K562 (cell line): ENCODE data around the gene MED15. TPM values are rescaled to one million over a fixed set of nuclear protein-coding genes. Genes with fewer than 3 reads are reported as not detected.

Experiments used
- GATA2 ChIP-seq: sonication (generic); formaldehyde crosslinking; IDR thresholded peaks from 2 replicates; pipeline ENCODE4 v1.4.0; 2020; ENCODE audit warnings: mild to moderate bottlenecking, missing genetic modification reagents
- polyA plus RNA-seq, 8 experiments: library from polyadenylated mRNA; depleted of rRNA in 4 of 8; stranded (reverse) in 5 of 8; unstranded in 3 of 8; fragments of >200 nt; fragmentation: Nextera tagmentation in 2 of 8; fragmentation: Illumina TruSeq in 1 of 8; extraction: Ambion mirVana in 2 of 8; extraction: Trizol in 1 of 8; gene quantifications; 2 replicates each; pipeline versions ENCODE4 v1.2.1 to v1.2.3, GENCODE V29; 2011 to 2014; ENCODE audit warnings: inconsistent platforms in 1 of 8, missing spikeins in 1 of 8
- total RNA-seq, 7 experiments: library from RNA; depleted of rRNA in 6 of 7; stranded (reverse); fragments of >200 nt in 6 of 7; fragmentation: Illumina TruSeq in 2 of 7; extraction: Trizol in 2 of 7; gene quantifications; 2 replicates each; pipeline versions ENCODE4 v1.2.1 to v1.2.3, GENCODE V29; 2011 to 2021; ENCODE audit warnings: low replicate concordance in 1 of 7
- TF ChIP-seq, protein P1 (sequence below), 2 experiments: fragments of 150-350 bp in 1 of 2; IDR thresholded peaks; 2 replicates each; pipeline ENCODE4 v1.6.1; 2012 to 2016; ENCODE audit warnings: low read depth in 2 of 2, low read length in 2 of 2, mild to moderate bottlenecking in 1 of 2, moderate library complexity in 1 of 2
- TF ChIP-seq, protein P2 (sequence below), 2 experiments: IDR thresholded peaks; 2 replicates each; pipeline ENCODE4 v1.6.1; 2012; ENCODE audit warnings: improper control_type of control experiment in 2 of 2, low read depth in 2 of 2, low read length in 2 of 2, borderline replicate concordance in 1 of 2

The MED15 gene
- total and polyA plus RNA-seq, 9 of the 15 experiments (the other 6 are each of a cell fraction or from before 2014, with no cell fraction given): 4.0 to 271 (median 60.1) TPM

DNA sequence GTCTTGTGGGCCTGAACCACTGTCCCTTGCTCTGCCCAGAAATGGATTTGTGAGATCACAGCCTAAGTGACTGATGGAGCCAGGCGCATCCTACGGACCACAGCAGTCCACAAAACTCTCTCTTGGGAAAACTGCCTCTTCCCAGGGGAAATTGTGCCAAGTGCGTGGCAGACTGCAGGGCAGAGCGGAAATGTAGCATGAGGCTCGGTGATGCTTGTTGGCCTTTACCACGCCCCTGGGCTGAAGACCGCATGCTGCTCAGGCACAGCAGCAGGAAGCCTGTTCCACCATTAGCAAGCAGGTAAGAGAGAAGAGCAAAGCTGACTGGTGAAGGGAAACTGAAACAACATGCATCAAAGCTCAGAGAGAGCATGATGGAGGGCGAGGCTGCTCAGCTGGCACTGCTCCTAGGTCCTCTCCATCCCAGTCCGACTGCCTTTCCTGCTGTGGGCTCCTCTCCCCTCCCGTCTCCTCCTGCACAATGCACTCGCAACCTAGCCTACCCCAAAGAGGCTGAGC lies 43.3 kb upstream of the MED15 start (continued):
- TF ChIP-seq, protein P1, sequence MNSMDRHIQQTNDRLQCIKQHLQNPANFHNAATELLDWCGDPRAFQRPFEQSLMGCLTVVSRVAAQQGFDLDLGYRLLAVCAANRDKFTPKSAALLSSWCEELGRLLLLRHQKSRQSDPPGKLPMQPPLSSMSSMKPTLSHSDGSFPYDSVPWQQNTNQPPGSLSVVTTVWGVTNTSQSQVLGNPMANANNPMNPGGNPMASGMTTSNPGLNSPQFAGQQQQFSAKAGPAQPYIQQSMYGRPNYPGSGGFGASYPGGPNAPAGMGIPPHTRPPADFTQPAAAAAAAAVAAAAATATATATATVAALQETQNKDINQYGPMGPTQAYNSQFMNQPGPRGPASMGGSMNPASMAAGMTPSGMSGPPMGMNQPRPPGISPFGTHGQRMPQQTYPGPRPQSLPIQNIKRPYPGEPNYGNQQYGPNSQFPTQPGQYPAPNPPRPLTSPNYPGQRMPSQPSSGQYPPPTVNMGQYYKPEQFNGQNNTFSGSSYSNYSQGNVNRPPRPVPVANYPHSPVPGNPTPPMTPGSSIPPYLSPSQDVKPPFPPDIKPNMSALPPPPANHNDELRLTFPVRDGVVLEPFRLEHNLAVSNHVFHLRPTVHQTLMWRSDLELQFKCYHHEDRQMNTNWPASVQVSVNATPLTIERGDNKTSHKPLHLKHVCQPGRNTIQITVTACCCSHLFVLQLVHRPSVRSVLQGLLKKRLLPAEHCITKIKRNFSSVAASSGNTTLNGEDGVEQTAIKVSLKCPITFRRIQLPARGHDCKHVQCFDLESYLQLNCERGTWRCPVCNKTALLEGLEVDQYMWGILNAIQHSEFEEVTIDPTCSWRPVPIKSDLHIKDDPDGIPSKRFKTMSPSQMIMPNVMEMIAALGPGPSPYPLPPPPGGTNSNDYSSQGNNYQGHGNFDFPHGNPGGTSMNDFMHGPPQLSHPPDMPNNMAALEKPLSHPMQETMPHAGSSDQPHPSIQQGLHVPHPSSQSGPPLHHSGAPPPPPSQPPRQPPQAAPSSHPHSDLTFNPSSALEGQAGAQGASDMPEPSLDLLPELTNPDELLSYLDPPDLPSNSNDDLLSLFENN (IDR thresholded peaks at IDR 0.05; ENCODE audit: low read depth in 2 of 2, low read length in 2 of 2): no peak
- 0 out of 2 replicates have a peak, but pooled peaks have one; percentile 11 for TF ChIP-seq GATA2
- TF ChIP-seq, protein P2, sequence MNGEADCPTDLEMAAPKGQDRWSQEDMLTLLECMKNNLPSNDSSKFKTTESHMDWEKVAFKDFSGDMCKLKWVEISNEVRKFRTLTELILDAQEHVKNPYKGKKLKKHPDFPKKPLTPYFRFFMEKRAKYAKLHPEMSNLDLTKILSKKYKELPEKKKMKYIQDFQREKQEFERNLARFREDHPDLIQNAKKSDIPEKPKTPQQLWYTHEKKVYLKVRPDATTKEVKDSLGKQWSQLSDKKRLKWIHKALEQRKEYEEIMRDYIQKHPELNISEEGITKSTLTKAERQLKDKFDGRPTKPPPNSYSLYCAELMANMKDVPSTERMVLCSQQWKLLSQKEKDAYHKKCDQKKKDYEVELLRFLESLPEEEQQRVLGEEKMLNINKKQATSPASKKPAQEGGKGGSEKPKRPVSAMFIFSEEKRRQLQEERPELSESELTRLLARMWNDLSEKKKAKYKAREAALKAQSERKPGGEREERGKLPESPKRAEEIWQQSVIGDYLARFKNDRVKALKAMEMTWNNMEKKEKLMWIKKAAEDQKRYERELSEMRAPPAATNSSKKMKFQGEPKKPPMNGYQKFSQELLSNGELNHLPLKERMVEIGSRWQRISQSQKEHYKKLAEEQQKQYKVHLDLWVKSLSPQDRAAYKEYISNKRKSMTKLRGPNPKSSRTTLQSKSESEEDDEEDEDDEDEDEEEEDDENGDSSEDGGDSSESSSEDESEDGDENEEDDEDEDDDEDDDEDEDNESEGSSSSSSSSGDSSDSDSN (IDR thresholded peaks at IDR 0.05; ENCODE audit: borderline replicate concordance in 1 of 2, low read depth in 2 of 2, low read length in 2 of 2): no peak
